ENCODE results near the gene NRF1. TPM values are rescaled to one million over a fixed set of nuclear protein-coding genes. Genes with fewer than 3 reads are reported as not detected.
A peak's percentile ranks its signal among the peaks of the same experiment; 100 is the strongest.

Gene NRF1
- total RNA-seq, 1 donor from 2014 or later = 16.7 TPM

GRCh38 chr7:129801882-129802281 is 190.4 kb downstream of the NRF1 start:
- H3K4me3 ChIP-seq = no peak overlapping the region
- DNase-seq (no peak), ATAC-seq (no peak)
- TF ChIP-seq, protein P1, sequence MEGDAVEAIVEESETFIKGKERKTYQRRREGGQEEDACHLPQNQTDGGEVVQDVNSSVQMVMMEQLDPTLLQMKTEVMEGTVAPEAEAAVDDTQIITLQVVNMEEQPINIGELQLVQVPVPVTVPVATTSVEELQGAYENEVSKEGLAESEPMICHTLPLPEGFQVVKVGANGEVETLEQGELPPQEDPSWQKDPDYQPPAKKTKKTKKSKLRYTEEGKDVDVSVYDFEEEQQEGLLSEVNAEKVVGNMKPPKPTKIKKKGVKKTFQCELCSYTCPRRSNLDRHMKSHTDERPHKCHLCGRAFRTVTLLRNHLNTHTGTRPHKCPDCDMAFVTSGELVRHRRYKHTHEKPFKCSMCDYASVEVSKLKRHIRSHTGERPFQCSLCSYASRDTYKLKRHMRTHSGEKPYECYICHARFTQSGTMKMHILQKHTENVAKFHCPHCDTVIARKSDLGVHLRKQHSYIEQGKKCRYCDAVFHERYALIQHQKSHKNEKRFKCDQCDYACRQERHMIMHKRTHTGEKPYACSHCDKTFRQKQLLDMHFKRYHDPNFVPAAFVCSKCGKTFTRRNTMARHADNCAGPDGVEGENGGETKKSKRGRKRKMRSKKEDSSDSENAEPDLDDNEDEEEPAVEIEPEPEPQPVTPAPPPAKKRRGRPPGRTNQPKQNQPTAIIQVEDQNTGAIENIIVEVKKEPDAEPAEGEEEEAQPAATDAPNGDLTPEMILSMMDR (IDR thresholded peaks at IDR 0.05) = no peak
- no peak overlapping the region for H3K27ac ChIP-seq
- H3K9me3 ChIP-seq = no peaks in the 10 kb centered on the region
- no peaks in the 10 kb centered on the region for H3K4me1 ChIP-seq
- H3K36me3 ChIP-seq = no peaks in the 10 kb centered on the region
- intact Hi-C loops (cut with DNase I) = no loop called here
- H3K27me3 ChIP-seq (ENCODE audit: low read depth) = no peaks in the 10 kb centered on the region

DNA sequence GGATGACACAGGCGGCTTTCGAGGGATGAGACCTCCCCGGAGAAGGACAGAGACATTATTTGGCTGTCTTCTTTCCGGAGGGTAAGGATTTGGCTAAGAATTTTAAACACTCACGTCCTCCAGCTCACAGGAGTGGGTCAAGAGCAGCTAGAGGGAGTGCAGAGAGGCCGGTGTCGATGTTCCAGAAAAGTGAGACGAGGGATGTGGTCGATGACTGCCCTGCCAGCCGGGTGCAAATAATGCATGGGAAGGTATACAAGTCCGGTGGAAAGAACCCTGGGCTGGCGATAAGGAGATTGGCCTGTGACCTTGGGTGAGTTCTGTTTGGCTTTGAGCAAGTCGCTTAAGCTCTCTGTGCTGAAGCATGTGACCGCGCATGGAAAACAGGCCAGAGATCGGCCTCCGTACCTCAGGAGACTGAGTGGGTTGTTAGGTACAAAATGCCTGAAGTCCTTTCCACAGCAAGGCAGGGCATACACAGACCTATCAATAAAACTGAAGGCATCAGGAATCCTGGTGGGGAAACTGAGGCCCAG is 192.1 kb downstream of the NRF1 start:
- Histone ChIP-seq H3K27ac (no peak overlapping the region), H3K36me3 (no peaks in the 10 kb centered on the region), H3K27me3 (ENCODE audit: low read depth) (no peaks in the 10 kb centered on the region), H3K4me3 (no peak overlapping the region), H3K4me1 (no peaks in the 10 kb centered on the region), H3K9me3 (no peaks in the 10 kb centered on the region)
- intact Hi-C loops (cut with DNase I) = no loop called here
- no peak for DNase-seq
- ATAC-seq = no peak
- TF ChIP-seq, protein P1 (IDR thresholded peaks at IDR 0.05) = no peak

DNA sequence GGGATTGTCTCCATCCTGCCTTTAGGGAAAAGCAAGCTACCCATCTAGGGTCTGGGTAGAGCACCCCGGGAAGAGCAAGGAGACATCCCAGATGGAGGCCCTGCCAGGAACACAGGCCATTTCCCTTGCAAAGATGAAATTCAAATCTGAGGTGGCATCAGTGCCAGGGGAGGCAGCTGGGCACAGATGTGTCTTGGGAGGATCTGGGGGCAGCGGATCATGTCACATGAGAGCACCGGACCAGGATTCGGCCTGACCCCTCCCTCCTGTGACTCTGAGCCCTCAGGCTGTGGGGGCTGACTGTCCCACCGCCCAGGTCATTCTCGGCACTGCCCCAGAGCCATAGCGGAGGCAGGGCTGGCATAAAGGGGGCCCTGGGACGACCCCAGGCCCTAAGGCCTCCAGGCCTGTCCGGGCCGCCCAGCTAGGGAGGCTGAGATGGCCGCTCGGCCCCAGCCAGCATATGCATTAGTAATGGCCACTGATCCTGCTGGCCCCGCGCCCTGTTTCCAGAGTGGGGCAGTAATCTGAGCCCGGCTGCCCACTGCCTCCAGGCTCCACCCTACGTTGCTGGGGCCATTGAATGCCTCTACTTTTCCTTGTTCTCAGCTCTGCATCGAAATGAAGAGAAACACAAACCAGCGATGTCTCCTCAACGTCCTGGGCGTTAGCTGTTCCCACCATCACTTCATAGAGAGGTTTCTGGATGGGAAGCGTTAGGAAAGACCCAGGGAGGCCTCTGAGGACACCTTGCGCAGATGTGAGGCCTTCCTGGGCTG is 192.8 kb downstream of the NRF1 start:
- Histone ChIP-seq H3K4me3 (no peak overlapping the region), H3K4me1 (no peaks in the 10 kb centered on the region), H3K36me3 (no peaks in the 10 kb centered on the region), H3K9me3 (no peaks in the 10 kb centered on the region), H3K27ac (no peak overlapping the region), H3K27me3 (ENCODE audit: low read depth) (no peaks in the 10 kb centered on the region)
- intact Hi-C loops (cut with DNase I) = no loop called here
- no peak for DNase-seq
- peak in 1 of 2 donors; percentile 27 for ATAC-seq
- TF ChIP-seq, protein P1 (IDR thresholded peaks at IDR 0.05) = no peak

GRCh38 chr7:129804890-129805719 is 193.6 kb downstream of the NRF1 start:
- Histone ChIP-seq H3K4me1 (no peaks in the 10 kb centered on the region), H3K27me3 (ENCODE audit: low read depth) (no peaks in the 10 kb centered on the region), H3K9me3 (no peaks in the 10 kb centered on the region), H3K4me3 (no peak overlapping the region), H3K36me3 (no peaks in the 10 kb centered on the region), H3K27ac (no peak overlapping the region)
- DNase-seq (no peak), ATAC-seq (peak in 1 of 2 donors; percentile 29)
- intact Hi-C loops (cut with DNase I) = no loop called here
- TF ChIP-seq, protein P1 (IDR thresholded peaks at IDR 0.05) = no peak

Small RNA genes lying within 50 kb of the gene (microRNA-seq; reads per million reads assigned to microRNA genes)
- gene MIR182 (ENCODE audit: borderline number of aligned reads) (614 reads per million, percentile 76 among the genes with 10 or more reads in this experiment), gene MIR183 (ENCODE audit: borderline number of aligned reads) (212 reads per million, percentile 64 among the genes with 10 or more reads in this experiment), gene MIR96 (ENCODE audit: borderline number of aligned reads) (21.6 reads per million, percentile 28 among the genes with 10 or more reads in this experiment)

Other genes with a start within 250 kb of the NRF1 start
- gene STRIP2, start 177.3 kb upstream of the NRF1 start, total RNA-seq = 1.3 TPM
- 1.1 TPM for gene SMKR1, start 109.2 kb upstream of the NRF1 start, total RNA-seq